HG02885 (cell line): ENCODE measurements around the gene PREB.
A peak's percentile ranks its signal among the peaks of the same experiment; 100 is the strongest.

ENCODE experiments used
- ATAC-seq: cut with Tn5 transposase; IDR thresholded peaks from one replicate; pipeline ENCODE4 v1.9.1; 2021; ENCODE audit warnings: mild to moderate bottlenecking; ENCODE audit not compliant: unreplicated experiment, poor library complexity

The PREB gene

GRCh38 chr2:27099334-27099955 is 35.0 kb downstream of the PREB start:
- no peak for ATAC-seq

GRCh38 chr2:27097341-27097740 is 37.1 kb downstream of the PREB start:
- ATAC-seq = no peak

GRCh38 chr2:27096748-27097297 is 37.6 kb downstream of the PREB start:
- no peak for ATAC-seq

- ATAC-seq = peak; percentile 72
Measured at GRCh38 chr2:27095745-27096651, 38.4 kb downstream of the PREB start.

GRCh38 chr2:27095427-27095744 is 39.0 kb downstream of the PREB start:
- ATAC-seq = no peak

GRCh38 chr2:27094353-27094984 is 40.0 kb downstream of the PREB start:
- ATAC-seq = no peak

- no peak for ATAC-seq
Measured at GRCh38 chr2:27093430-27094352, 40.7 kb downstream of the PREB start.

GRCh38 chr2:27092696-27093429 is 41.6 kb downstream of the PREB start:
- no peak for ATAC-seq

GRCh38 chr2:27091746-27092695 is 42.4 kb downstream of the PREB start:
- no peak for ATAC-seq

GRCh38 chr2:27089111-27089954 is 45.1 kb downstream of the PREB start:
- ATAC-seq = no peak

- no peak for ATAC-seq
Measured at GRCh38 chr2:27088634-27089033, 45.8 kb downstream of the PREB start.

GRCh38 chr2:27087823-27088410 is 46.5 kb downstream of the PREB start:
- ATAC-seq = no peak

GRCh38 chr2:27086724-27087593 is 47.5 kb downstream of the PREB start, which contains the start of gene KHK:
Gene KHK (plus strand): TSS chr2:27086772. CDS start chr2:27087260, 488 bp downstream.
- no peak for ATAC-seq

- peak; percentile 85 for ATAC-seq
Measured at GRCh38 chr2:27086090-27086723, 48.2 kb downstream of the PREB start.

- no peak for ATAC-seq
Measured at GRCh38 chr2:27085673-27086089, 48.8 kb downstream of the PREB start.
